Measurements from ENCODE around the gene FASLG.

Gene FASLG

GRCh38 chr1:172647110-172647564, 11.8 kb upstream of the FASLG start:
- DNase-seq = no peak

- DNase-seq = no peak
Measured at GRCh38 chr1:172647987-172648386, 10.9 kb upstream of the FASLG start.

DNA sequence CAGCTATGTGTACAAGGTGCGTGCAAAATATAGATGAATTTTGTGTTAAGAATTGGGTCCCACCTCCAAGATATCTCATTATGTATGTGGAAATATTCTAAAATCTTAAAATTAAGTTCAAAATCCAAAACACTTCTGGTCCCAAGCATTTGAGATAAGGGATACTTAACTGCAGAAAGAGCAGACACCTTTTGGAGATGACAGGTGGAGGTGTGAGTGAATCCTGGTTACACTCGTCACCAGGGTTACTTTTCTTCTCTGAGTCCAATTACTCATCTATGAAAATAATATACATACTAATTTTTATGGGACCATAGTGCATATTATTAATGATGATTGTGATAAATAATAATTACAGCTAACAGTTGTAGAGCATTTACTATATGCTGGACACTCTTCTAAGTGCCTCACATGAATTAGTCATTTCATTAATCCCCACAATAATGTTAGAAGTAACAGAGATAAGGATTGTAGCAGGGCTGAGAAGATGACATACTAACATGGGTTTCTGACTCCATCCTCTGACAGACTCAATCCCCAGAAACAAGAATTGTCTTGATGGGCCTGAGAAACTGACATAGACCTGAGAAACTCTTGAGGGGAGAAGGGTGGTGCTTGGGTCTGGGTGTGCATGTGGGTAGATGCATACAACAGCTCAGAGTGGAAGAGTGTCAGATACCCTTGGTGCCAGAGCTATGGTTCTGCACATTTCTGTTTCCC, 8.3 kb upstream of the FASLG start:
- DNase-seq = no peak

DNA sequence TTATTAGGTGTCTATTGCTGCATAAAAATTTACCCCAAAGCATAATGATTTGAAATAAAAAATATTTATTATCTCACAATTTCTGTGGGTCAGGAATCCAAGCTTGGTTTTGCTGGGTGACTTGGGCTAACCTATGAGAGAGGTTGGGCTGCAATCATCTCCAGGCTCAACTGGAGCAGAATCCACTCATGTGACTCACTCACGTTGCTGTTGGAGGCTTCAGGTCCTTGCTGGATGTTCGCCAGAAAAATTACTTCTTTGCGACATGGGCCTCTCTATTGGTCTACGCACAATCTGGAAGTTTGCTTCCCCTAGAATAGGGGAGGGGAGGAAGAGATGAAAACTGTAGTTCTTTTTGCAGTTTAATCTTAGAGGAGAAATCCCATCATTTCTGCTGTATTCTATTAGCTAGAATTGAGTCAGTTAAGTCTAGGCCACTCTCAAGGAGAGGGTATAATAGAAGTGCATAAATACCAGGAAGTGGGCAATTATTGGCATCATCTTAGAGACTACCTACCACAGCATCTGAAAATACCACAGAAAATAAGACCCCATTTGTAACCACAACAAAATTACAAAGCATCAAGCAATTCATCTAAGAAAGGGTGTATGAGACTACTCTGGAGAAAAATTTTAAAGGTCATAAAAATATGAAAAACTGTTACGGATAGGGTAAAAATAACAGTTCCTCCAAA, 5.7 kb upstream of the FASLG start:
- DNase-seq = no peak

- no peak for DNase-seq
Measured at GRCh38 chr1:172654535-172654934, 4.4 kb upstream of the FASLG start.

DNA sequence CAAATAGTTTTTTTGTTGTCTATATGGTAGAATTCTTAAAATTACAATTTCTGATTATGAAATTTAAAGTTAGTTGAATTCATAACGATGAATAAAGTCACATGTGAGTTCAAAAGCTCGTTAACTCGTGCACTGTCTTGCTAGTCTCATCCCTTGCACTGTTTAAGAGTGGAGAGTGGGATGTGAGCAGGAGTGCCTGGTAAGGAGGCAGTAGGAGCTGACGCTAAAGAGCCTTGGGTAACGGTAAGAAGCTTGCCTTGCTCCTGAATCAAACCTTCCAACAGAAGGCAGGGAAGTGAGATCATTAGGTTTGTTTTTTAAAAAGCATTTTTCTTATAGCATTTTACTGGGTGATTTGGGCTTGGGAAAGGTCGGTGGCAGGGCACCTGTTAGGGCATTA, 2.3 kb upstream of the FASLG start:
- DNase-seq = no peak

GRCh38 chr1:172657586-172657985, 1.3 kb upstream of the FASLG start:
- DNase-seq = no peak

- DNase-seq = no peak
Measured at GRCh38 chr1:172661107-172661506, 2.2 kb downstream of the FASLG start.

DNA sequence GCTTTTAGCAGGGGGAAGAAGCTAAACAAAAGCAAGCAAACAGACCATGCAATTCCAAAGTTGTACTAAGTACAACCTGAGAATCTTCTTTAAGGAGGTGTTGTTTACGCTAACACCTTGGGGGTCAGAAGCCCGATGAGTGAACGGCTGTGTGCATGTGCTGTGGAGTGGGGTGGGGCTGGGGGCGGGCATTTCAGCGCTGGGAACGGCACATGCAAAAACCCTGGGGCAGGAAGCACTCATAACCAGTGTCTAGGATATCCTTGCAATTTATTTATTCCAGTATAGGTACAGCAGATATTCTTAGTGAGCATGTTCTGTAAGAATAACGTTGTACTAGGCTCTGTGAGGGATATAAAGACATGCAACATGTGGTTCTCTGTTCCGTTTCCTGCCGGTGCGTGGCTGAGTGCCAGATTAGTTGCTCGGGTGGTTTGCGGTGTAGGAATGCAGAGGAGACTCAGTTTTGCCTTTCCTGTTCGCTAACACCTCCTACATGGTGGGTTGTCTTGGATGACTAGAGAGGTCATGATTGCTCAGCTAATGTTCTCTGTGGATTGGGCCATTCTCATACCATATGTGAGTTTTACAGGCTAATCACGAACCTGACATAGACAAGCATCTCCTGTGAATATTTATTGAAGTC, 3.7 kb downstream of the FASLG start:
- DNase-seq = no peak

GRCh38 chr1:172663732-172664131, 4.8 kb downstream of the FASLG start:
- no peak for DNase-seq

DNA sequence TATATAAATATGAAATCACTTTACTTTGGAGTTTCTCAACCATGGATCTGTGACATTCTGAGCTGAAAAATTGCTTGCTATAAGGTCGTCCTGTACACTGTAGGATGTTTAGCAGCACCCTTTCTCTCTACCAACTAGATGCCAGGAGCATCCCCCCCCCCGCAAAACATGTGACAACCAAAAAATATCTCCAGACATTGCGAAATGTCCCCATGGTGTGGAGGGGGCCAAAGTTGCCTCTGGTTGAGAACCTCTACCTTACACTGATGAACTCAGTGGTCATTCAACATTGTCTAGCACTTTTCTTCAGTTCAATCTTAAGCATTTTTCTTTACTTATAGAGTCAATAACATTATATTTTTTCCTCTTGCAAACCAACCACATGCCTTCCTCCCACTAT, 9.2 kb downstream of the FASLG start:
- DNase-seq = no peak

DNA sequence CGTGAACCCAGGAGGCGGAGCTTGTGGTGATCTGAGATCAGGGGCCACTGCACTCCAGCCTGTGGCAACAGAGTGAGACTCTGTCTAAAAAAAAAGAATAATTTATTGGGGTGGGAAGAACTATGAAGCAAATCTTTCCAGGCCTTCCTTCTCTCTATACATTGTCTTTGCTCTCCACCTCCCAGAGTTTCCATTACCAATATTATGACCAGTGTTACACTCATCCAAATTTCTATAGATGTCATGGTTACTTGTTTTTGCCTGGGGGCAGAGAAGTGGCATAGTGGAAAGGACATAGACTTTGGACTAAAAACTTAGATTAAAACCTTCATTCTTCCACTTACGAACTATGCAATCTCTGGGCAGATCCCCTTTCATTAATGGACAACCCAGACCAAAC, 10.1 kb downstream of the FASLG start:
- DNase-seq = no peak

DNA sequence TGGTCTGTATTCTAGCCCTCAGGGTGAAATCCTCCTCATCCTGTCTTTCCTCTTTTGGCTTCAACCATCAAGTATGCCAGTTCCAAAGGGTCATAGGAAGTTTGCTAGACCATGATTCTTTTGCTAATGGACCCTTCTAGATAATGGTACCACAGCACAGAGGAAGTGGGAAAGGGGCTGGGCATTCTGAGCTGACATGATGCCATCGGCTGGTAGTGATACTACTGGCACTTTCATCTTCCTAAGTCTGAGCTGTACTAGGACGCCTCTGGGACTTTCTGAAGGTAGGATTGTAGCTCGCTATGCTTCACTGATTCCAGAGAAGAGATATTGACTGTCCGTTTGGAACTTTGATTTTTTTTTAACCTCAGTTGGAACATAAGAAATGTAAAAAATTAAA, 11.4 kb downstream of the FASLG start:
- no peak for DNase-seq

GRCh38 chr1:172670791-172671190, 11.9 kb downstream of the FASLG start:
- DNase-seq = no peak

- no peak for DNase-seq
Measured at GRCh38 chr1:172671591-172671990, 12.7 kb downstream of the FASLG start.

DNA sequence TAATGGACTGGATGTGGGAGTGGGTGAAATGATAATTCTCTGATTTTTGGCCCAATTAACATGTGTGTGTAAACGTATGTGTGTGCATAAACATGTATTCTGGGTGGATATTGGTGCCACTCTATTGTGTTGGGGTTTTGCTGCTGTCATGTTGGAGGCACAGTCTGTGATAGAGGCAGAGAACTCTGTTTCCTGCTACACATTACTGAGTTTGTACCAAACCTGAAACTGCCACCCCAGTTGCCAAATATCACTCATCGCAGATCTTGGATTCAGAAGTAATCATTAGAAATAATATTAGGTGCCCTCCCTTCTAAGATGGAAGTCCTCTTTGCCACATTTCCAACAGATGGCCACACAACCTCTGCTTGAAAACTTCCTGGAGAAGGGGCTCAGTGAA, 13.8 kb downstream of the FASLG start:
- DNase-seq = no peak

DNA sequence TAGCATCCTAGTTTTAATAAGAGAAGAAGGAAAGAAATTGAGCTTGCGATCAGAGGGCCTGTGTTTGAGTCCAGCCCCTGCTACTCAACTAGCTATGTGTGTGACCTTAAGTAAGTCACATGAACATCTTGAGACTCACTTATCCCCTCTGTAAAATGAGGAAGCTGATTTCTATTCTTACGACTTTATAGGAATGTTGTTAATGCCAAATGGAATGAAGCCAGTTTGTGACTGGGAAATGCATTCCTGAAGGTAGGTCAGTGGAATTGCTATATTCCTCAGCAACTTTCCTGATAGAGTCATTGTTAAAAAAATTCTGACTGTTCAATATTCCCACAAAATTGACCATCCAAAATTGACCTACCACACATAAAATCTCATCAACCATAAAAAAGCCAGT, 14.9 kb downstream of the FASLG start:
- DNase-seq = no peak

DNA sequence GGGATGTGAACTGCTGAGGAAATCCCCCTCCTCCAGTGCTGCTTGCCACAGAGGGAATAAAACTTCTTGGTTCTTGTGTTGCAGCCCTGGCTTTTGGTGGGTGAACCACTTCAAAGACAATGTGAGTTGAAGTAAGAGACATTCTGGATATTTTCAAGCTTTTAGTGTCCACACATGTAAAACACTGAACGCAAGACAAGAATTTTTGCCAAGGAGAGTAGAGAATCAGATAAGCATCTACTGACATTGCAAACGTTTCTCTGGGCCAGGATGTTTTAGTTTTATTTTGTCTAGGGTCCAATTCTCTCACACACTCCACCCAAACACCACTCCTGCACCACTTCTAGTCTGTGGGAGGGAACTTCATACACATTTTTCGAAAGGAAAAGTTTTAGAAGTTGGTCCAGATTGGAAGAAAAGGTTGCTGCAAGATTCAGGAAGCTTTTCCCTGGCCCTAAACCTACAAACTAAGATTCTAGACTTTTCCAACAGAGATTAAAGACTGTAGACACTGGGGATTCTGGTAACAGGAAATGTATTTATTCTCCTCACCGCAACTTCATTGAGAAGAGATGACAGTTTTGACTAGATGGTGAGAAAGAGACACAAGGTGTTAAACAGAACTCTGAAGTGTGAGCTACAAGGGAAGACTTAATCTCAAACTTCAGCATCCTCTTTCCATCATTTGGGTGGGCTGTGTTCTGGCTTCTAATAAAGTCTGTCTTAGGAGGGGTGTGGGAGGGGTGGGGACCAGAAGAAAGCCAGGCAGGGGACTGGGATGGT, 16.1 kb downstream of the FASLG start:
- no peak for DNase-seq

DNA sequence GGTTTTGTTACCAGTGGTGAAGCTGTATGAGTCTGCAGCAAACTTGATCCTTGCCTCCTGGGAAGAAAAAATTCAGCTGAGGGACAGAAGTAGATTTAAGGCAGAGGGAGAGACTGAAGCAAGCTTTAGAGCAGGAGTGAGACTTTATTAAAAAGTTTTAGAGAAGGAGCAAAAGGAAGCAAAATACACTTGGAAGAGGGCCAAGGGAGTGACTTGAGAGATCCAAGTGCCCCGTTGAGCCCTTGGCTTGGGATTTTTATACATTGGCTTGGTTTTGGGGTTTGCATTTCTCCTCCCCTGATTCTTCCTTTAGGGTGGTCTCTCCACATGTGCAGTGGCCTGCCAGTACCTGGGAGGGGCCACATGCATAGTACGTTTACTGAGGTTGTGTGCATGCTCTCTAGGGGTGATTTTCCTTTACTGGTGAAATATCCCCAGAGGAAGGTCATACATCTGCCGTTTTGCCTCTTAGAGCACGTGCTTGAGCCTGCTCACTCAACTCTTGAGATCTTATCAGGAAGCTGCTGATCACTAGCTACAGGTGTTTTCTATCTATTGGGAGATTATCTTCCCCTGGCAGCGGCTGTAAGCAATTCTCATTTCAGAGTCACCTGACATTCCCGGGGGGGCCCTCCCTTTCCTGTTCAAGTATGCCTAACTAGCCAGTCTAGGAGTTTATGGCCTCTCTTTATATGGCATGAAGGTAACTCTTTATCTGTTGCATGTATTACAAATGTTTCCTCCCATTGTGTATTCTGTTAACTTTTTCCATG, 20.3 kb downstream of the FASLG start:
- DNase-seq = no peak

GRCh38 chr1:172680244-172680643, 21.3 kb downstream of the FASLG start:
- no peak for DNase-seq

DNA sequence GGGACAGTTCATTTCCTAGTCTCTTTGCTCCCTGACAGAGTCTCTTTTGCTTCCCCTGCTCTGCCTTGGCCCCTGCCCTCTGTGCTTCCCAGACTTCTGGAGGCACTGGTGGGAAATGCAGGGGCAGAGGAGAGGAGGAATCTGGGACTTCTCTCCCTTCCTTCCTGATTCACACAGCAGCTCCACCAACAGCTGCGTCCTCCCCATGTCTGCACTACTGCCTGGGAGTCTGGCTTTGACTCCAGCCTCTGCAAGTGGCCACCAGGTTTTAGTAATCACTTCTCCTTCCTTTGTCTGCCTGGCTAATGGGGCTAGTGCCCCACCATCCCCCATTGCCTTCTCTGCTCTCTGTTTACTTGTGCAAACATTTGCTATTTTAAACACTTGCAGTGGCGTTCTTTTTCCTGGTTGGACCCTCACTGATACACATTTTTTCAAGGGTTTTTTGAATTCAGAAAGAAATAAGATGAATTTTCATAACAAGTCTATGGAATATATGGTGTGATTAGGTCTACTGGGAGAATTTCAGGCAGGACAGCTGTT, 21.9 kb downstream of the FASLG start:
- no peak for DNase-seq

GRCh38 chr1:172682812-172683211, 23.9 kb downstream of the FASLG start:
- no peak for DNase-seq
